Activated naive CD4-positive, alpha-beta T cell treated with anti-CD3 and anti-CD28 coated beads for 36 hours (primary cell): ENCODE measurements around the gene TGFB2. TPM values are rescaled to one million over a fixed set of nuclear protein-coding genes. Genes with fewer than 3 reads are reported as not detected.

ENCODE experiments used
- CTCF ChIA-PET: fragments of 350-600 bp; sonication (Branson Sonifier 250); formaldehyde crosslinking; loops from one replicate; lab custom pipeline; 2021; ENCODE audit warnings: antibody characterized with exemption; lab: Charles Lee
- DNase-seq: peaks from one replicate; pipeline ENCODE4 v3.0.0-alpha.2; 2020
- H3K27ac Mint-ChIP-seq: one replicate; pipeline ENCODE4 v1.8.0; 2021; ENCODE audit warnings: mild to moderate bottlenecking, mixed read lengths
- H3K27me3 Mint-ChIP-seq: one replicate; pipeline ENCODE4 v1.8.0; 2021; ENCODE audit warnings: low read depth, mixed read lengths
- H3K36me3 Mint-ChIP-seq: one replicate; pipeline ENCODE4 v1.8.0; 2021; ENCODE audit warnings: low read depth, mixed read lengths
- H3K4me1 Mint-ChIP-seq: one replicate; pipeline ENCODE4 v1.8.0; 2021; ENCODE audit warnings: low read depth, mixed read lengths
- H3K4me3 Mint-ChIP-seq: one replicate; pipeline ENCODE4 v1.8.0; 2021; ENCODE audit warnings: mild to moderate bottlenecking, moderate library complexity, mixed read lengths
- H3K9me3 Mint-ChIP-seq: one replicate; pipeline ENCODE4 v1.8.0; 2021; ENCODE audit warnings: mixed read lengths
- intact Hi-C: fragments of 100-400 bp; cut with micrococcal nuclease; formaldehyde crosslinking; loops from one replicate; pipeline ENCODE4 v1.15.1; 2023
- total RNA-seq, 2 experiments: library from RNA; stranded (reverse); gene quantifications; one replicate each; pipeline ENCODE4 v1.2.3, GENCODE V29; 2021

The TGFB2 gene
- total RNA-seq, 2 experiments from 2014 or later = 0.14 TPM; not detected in 1

- Mint-ChIP-seq H3K27me3 (peaks cover 55% of the 10 kb centered on the region), H3K4me3 (no peak overlapping the region), H3K36me3 (no peaks in the 10 kb centered on the region), H3K4me1 (peaks cover 14% of the 10 kb centered on the region), H3K27ac (no peak overlapping the region), H3K9me3 (no peaks in the 10 kb centered on the region)
- DNase-seq = no peak
- CTCF ChIA-PET = interaction anchor here (0.7 kb wide), 1 partner anchor 39 kb away, joined by 3 read pairs; no protein-coding TSS in a partner anchor
- intact Hi-C loops = no loop called here
Observed at GRCh38 chr1:218380125-218380977, 35.2 kb downstream of the TGFB2 start.

GRCh38 chr1:218382261-218382660, 37.1 kb downstream of the TGFB2 start:
- Mint-ChIP-seq H3K4me3 (no peak overlapping the region), H3K27ac (no peak overlapping the region)

GRCh38 chr1:218383051-218383450, 37.9 kb downstream of the TGFB2 start:
- Mint-ChIP-seq H3K27ac (no peak overlapping the region), H3K27me3 (peaks cover 65% of the 10 kb centered on the region), H3K4me1 (no peaks in the 10 kb centered on the region), H3K36me3 (no peaks in the 10 kb centered on the region), H3K4me3 (no peak overlapping the region), H3K9me3 (no peaks in the 10 kb centered on the region)
- intact Hi-C loops = no loop called here
- CTCF ChIA-PET = no interaction called here
- DNase-seq = no peak

More at GRCh38 chr1:218382261-218382660, 37.1 kb downstream of the TGFB2 start:
- Mint-ChIP-seq H3K4me1 (peaks cover 5% of the 10 kb centered on the region), H3K36me3 (no peaks in the 10 kb centered on the region), H3K9me3 (no peaks in the 10 kb centered on the region), H3K27me3 (peaks cover 58% of the 10 kb centered on the region)
- intact Hi-C loops = no loop called here
- DNase-seq = no peak
- CTCF ChIA-PET = interaction anchor here (0.5 to 0.6 kb wide), 3 partner anchors 10 to 180 kb away, joined by 3 to 5 read pairs (median 3); no protein-coding TSS in a partner anchor

GRCh38 chr1:218383681-218384080, 38.5 kb downstream of the TGFB2 start:
- Mint-ChIP-seq H3K4me3 (no peak overlapping the region), H3K9me3 (no peaks in the 10 kb centered on the region), H3K27me3 (peaks cover 66% of the 10 kb centered on the region), H3K27ac (no peak overlapping the region), H3K4me1 (no peaks in the 10 kb centered on the region), H3K36me3 (no peaks in the 10 kb centered on the region)
- DNase-seq = no peak
- intact Hi-C loops = no loop called here
- CTCF ChIA-PET = no interaction called here

- Mint-ChIP-seq H3K4me1 (no peaks in the 10 kb centered on the region), H3K27me3 (peaks cover 65% of the 10 kb centered on the region), H3K9me3 (no peaks in the 10 kb centered on the region), H3K36me3 (no peaks in the 10 kb centered on the region), H3K27ac (no peak overlapping the region), H3K4me3 (no peak overlapping the region)
- CTCF ChIA-PET = no interaction called here
- no peak for DNase-seq
- intact Hi-C loops = no loop called here
Observed at GRCh38 chr1:218384581-218384993, 39.5 kb downstream of the TGFB2 start.

GRCh38 chr1:218388591-218388990, 43.5 kb downstream of the TGFB2 start:
- H3K27me3 Mint-ChIP-seq = peaks cover 53% of the 10 kb centered on the region
- no peaks in the 10 kb centered on the region for H3K36me3 Mint-ChIP-seq
- no peak overlapping the region for H3K4me3 Mint-ChIP-seq
- CTCF ChIA-PET = no interaction called here
- H3K9me3 Mint-ChIP-seq = no peaks in the 10 kb centered on the region
- no peak overlapping the region for H3K27ac Mint-ChIP-seq
- intact Hi-C loops = no loop called here
- DNase-seq = no peak
- H3K4me1 Mint-ChIP-seq = no peaks in the 10 kb centered on the region

GRCh38 chr1:218390618-218391017, 45.5 kb downstream of the TGFB2 start:
- H3K4me1 Mint-ChIP-seq = no peaks in the 10 kb centered on the region
- peaks cover 43% of the 10 kb centered on the region for H3K27me3 Mint-ChIP-seq
- no peak for DNase-seq
- H3K4me3 Mint-ChIP-seq = no peak overlapping the region
- CTCF ChIA-PET = interaction anchor here (0.6 kb wide), 1 partner anchor 185 kb away, joined by 3 read pairs; no protein-coding TSS in a partner anchor
- no peaks in the 10 kb centered on the region for H3K9me3 Mint-ChIP-seq
- no peaks in the 10 kb centered on the region for H3K36me3 Mint-ChIP-seq
- H3K27ac Mint-ChIP-seq = no peak overlapping the region
- intact Hi-C loops = no loop called here

GRCh38 chr1:218392780-218393179, 47.6 kb downstream of the TGFB2 start:
- CTCF ChIA-PET = interaction anchor here (0.5 to 0.6 kb wide), 2 partner anchors 11 to 386 kb away, joined by 3 to 7 read pairs; no protein-coding TSS in a partner anchor
- no peaks in the 10 kb centered on the region for H3K36me3 Mint-ChIP-seq
- peaks cover 38% of the 10 kb centered on the region for H3K27me3 Mint-ChIP-seq
- no peaks in the 10 kb centered on the region for H3K4me1 Mint-ChIP-seq
- H3K27ac Mint-ChIP-seq = no peak overlapping the region
- intact Hi-C loops = no loop called here
- H3K9me3 Mint-ChIP-seq = no peaks in the 10 kb centered on the region
- no peak overlapping the region for H3K4me3 Mint-ChIP-seq
- DNase-seq = no peak

GRCh38 chr1:218394416-218394815, 49.3 kb downstream of the TGFB2 start:
- no peak overlapping the region for H3K27ac Mint-ChIP-seq
- CTCF ChIA-PET = no interaction called here
- H3K9me3 Mint-ChIP-seq = no peaks in the 10 kb centered on the region
- H3K4me3 Mint-ChIP-seq = no peak overlapping the region
- no peak for DNase-seq
- intact Hi-C loops = no loop called here
- no peaks in the 10 kb centered on the region for H3K36me3 Mint-ChIP-seq
- no peaks in the 10 kb centered on the region for H3K4me1 Mint-ChIP-seq
- H3K27me3 Mint-ChIP-seq = peaks cover 28% of the 10 kb centered on the region

GRCh38 chr1:218394989-218395388, 49.9 kb downstream of the TGFB2 start:
- no peak for DNase-seq
- Mint-ChIP-seq H3K4me3 (no peak overlapping the region), H3K36me3 (no peaks in the 10 kb centered on the region), H3K27me3 (peaks cover 30% of the 10 kb centered on the region), H3K27ac (no peak overlapping the region), H3K9me3 (no peaks in the 10 kb centered on the region), H3K4me1 (no peaks in the 10 kb centered on the region)
- intact Hi-C loops = no loop called here
- CTCF ChIA-PET = no interaction called here

GRCh38 chr1:218395916-218396315, 50.8 kb downstream of the TGFB2 start:
- intact Hi-C loops = no loop called here
- H3K36me3 Mint-ChIP-seq = no peaks in the 10 kb centered on the region
- H3K27ac Mint-ChIP-seq = no peak overlapping the region
- no peak overlapping the region for H3K4me3 Mint-ChIP-seq
- peaks cover 28% of the 10 kb centered on the region for H3K27me3 Mint-ChIP-seq
- CTCF ChIA-PET = no interaction called here
- H3K4me1 Mint-ChIP-seq = no peaks in the 10 kb centered on the region
- no peak for DNase-seq
- H3K9me3 Mint-ChIP-seq = no peaks in the 10 kb centered on the region

- H3K27me3 Mint-ChIP-seq = peaks cover 18% of the 10 kb centered on the region
- intact Hi-C loops = no loop called here
- H3K9me3 Mint-ChIP-seq = no peaks in the 10 kb centered on the region
- no peak overlapping the region for H3K27ac Mint-ChIP-seq
- H3K4me1 Mint-ChIP-seq = no peaks in the 10 kb centered on the region
- no peak overlapping the region for H3K4me3 Mint-ChIP-seq
- H3K36me3 Mint-ChIP-seq = no peaks in the 10 kb centered on the region
- no peak for DNase-seq
- CTCF ChIA-PET = interaction anchor here (1.7 kb wide), 1 partner anchor 122 kb away, joined by 5 read pairs; no protein-coding TSS in a partner anchor
Observed at GRCh38 chr1:218397752-218398339, 52.7 kb downstream of the TGFB2 start.
